Uterus (tissue), 2 donors: ENCODE measurements around the gene SP2.

Source experiments
- CTCF ChIP-seq, 4 experiments: fragments of 200-600 bp in 2 of 4; fragments of 450-650 bp in 2 of 4; sonication (generic) in 2 of 4; IDR thresholded peaks; one replicate each; pipeline ENCODE4 v1.5.1; 2016 to 2019; ENCODE audit warnings: antibody characterized with exemption in 4 of 4, mild to moderate bottlenecking in 2 of 4, moderate library complexity in 1 of 4
- POLR2A ChIP-seq, 2 donors: fragments of 450-650 bp; IDR thresholded peaks; one replicate each; pipeline ENCODE4 v1.6.1; 2016; ENCODE audit warnings: antibody characterized with exemption in 2 of 2, mild to moderate bottlenecking in 1 of 2, moderate library complexity in 1 of 2

DNA sequence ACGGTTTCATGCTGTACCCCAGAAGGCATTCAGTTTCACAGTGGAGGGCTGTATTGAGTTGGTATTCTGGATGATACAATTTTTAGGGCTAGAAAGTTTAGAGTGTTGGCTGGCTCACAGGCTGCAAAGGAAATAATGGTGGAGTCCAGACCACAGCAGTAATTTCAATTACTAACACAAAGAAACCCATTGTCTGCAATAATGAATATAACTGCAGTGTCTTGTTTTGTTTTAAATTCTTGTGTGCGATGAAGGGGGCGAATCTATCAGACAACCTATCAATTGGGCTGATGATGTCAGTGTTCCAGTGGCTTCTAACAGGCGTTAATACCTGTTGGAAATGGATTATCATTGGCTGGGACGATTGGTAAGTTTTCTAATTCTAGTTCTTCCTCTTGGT is 1.5 kb downstream of the SP2 start:
- TF ChIP-seq CTCF (IDR thresholded peaks at IDR 0.05) (no peak), POLR2A (IDR thresholded peaks at IDR 0.05) (no peak)
